Measurements from ENCODE around the gene HGFAC. TPM values are rescaled to one million over a fixed set of nuclear protein-coding genes. Genes with fewer than 3 reads are reported as not detected.
A peak's percentile ranks its signal among the peaks of the same experiment; 100 is the strongest.

The HGFAC gene
- total RNA-seq, 1 experiment from 2014 or later = 0.20 TPM

- Mint-ChIP-seq H3K27ac (no peak overlapping the region), H3K4me3 (no peak overlapping the region), H3K27me3 (ENCODE audit: low read depth) (peaks cover 50% of the 10 kb centered on the region), H3K36me3 (peaks cover 2% of the 10 kb centered on the region; the same call in 1 of the 2 replicates), H3K9me3 (no peaks in the 10 kb centered on the region), H3K4me1 (no peaks in the 10 kb centered on the region)
- TF ChIP-seq NFYB (CRISPR knock-in tag; conservative IDR thresholded peaks at IDR 0.05; ENCODE audit: low read depth) (no peak), FOXP1 (CRISPR knock-in tag; IDR thresholded peaks at IDR 0.05; ENCODE audit: borderline replicate concordance) (peak; percentile 24; the same call in 1 of the 2 replicates), TEAD4 (CRISPR knock-in tag; IDR thresholded peaks at IDR 0.05) (no peak), MAX (CRISPR knock-in tag; IDR thresholded peaks at IDR 0.05) (no peak)
- no peak for ATAC-seq
- CTCF ChIA-PET = interaction anchor here (0.6 kb wide), 1 partner anchor 17 kb away, joined by 3 read pairs; no protein-coding TSS in a partner anchor
- POLR2A ChIA-PET = no interaction called here
- DNase-seq (ENCODE audit: low spot score) = no peak
Measured at GRCh38 chr4:3498407-3498806, 56.6 kb downstream of the HGFAC start.

Other genes with a start within 250 kb of the HGFAC start
- 0.98 to 1.1 TPM (median 0.99 TPM) in 3 replicates for gene MSANTD1, start 192.8 kb upstream of the HGFAC start, total RNA-seq (2021)
- gene RGS12, start 148.9 kb upstream of the HGFAC start, total RNA-seq (2021) = 21.0 to 24.7 TPM (median 24.2 TPM) in 3 replicates
- 0.22 to 0.46 TPM (median 0.44 TPM) in 3 replicates for gene DOK7, start 21.3 kb downstream of the HGFAC start, total RNA-seq (2021)
- 90.8 to 106 TPM (median 97.4 TPM) in 3 replicates for gene LRPAP1, start 90.5 kb downstream of the HGFAC start, total RNA-seq (2021)

All from WTC11 (cell line).